GM21381 (cell line): ENCODE measurements around the gene CDC42SE2.
A peak's percentile ranks its signal among the peaks of the same experiment; 100 is the strongest.

Experiments
- ATAC-seq: cut with Tn5 transposase; IDR thresholded peaks from one replicate; pipeline ENCODE4 v1.9.1; 2021; ENCODE audit warnings: mild to moderate bottlenecking, moderate library complexity; ENCODE audit not compliant: unreplicated experiment

The CDC42SE2 gene, protein sequence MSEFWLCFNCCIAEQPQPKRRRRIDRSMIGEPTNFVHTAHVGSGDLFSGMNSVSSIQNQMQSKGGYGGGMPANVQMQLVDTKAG

DNA sequence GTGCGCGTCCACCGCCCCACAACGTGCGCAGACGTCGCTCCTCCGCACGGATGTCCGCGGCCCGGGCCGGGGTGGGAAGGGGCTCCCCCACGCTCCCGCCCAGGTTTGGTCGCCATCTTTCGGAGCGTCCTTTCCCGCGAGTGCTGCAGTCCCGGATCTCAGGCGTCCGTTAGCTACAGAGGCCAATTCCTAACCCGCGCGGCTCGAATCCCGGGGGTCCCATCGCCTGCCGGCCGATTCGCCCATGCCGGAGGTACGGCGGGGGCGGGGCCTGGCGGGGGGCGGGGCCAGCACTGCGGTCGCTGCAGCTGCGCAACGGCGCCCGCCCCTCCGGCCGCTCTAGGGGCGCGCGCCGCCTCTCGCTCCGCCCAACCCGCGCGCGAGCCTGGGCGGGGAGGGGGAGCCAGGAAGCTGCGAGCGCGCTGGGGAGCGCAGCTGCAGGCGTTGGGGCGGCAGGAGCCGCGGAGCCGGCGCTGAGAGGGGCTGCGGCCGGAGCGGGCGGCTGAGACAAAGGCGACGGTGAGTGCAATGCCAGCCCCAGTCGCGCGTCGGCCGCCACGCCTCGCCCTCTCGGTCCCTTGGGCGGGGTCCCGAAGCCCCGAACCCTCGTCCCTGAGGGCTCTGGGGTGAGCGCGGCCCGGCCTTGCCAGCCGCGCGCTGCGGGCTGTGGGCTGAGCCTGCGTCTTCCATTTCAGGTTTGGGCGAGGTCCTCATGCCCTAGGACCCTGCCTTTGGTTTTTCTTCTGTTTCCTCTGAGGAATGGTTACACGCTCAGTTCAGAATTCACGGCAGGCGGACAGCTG, at the start of gene CDC42SE2:
CDC42SE2 (plus strand) TSS at position 406 of the 803 bp plus-strand sequence. CDS start 95,441 bp downstream, outside the sequence.
- ATAC-seq, result peak; percentile 86

DNA sequence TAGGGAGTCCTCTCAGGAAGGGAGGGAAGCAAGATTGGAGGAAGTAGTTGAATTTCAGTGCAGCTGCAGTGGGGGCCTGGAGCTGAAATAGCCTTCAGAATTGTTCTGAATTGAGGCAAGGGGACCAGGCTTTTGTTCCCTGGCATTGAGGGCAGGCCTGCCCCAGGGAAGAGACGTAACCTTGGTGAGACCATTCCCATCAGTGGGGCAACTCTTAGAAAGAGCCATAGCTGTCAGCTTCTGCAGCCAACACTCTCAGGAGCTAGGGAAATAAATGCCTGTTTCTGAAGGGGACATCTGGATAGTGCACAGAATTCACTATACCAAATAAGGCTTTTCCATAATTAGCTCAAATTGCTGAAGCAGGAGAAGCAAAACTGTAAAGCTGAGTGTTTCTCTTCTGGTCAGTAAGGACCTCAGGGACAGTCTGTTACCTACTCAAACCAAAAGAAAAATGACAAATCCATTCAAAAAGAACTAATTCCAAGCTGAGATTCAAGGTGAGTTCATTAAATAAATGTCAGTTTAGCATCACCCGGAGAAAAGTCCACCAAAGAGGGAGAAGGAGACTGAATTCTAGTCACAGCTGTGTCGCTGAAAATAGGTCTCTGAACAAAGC, 49.1 kb upstream of the CDC42SE2 start:
- no peak for ATAC-seq

DNA sequence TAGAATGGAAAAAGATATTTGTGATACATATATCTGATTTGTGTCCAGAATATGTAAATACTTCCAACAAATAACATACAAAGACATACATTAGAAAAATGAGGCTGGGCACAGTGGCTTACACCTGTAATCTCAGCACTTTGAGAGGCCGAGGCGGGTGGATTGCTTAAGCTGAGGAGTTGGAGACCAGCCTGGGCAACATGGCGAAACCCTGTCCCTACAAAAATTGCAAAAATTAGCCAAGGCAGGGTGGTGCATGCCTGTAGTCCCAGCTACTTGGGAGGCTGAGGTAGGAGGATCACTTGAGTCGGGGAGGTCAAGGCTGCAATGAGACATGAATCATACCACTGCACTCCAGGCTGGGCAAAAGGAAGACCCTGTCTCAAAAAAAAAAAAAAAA, 46.1 kb upstream of the CDC42SE2 start:
- no peak for ATAC-seq

DNA sequence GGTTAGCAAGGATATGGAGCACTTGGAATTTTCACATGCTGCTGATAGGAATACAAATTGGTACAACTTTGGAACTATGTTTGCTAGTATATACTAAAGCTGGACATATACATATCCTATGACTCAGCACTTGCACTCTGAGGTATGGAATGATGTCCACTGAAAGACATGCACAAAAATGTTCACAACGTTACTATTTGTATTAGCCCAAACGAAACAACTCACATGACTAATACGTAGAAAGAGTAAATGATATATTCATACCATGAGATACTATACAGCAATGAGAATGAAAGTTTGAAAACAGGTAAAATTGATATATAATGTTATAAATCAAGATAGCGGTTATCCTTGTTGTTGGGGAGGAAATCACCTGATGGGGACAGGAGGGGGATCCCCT, 45.5 kb upstream of the CDC42SE2 start:
- ATAC-seq, result peak; percentile 57

DNA sequence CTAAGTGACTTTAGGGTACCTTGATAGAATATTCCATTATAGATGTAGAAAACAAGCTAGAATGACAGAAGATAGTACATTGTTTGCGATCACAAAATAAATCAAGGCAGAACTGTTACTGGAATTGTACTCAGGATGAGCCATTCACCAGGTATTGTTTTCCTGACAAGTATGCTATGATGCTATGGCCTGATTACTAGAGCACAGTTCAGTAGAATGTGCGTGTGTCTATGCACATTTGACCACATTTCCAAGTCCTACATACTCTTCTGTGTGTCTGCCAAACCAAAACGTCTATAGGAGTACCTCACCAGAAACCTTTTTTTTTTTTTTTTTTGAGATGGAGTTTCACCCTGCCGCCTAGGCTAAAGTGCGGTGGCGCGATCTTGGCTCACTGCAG, 43.3 kb upstream of the CDC42SE2 start:
- ATAC-seq, result no peak

DNA sequence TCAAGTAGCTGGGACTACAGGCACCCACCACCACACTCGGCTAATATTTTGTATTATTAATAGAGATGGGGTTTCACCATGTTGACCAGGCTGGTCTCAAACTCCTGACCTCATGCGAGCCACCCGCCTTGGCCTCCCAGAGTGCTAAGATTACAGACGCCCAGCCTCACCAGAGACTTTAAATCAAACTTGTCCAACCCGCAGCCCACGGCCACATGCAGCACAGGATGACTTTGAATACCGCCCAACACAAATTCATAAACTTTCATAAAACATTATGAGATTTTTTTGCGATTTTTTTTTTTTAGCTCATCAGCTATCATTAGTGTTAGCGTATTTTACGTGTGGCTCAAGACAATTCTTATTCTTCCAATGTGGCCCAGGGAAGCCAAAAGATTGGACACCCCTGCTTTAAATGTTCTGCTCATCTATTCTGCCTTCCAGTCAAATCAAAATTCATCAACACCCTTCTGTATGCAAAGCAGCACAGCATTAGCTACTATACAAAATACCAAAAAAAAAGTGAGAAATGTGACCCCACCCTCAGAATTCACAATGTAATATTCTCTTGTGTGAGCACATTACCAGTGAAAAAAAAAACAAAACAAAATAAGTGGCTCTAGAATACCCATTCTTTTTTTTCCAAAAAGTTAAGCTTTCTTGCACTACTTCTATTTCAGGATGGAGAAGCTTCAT, 42.7 kb upstream of the CDC42SE2 start:
- ATAC-seq, result no peak

DNA sequence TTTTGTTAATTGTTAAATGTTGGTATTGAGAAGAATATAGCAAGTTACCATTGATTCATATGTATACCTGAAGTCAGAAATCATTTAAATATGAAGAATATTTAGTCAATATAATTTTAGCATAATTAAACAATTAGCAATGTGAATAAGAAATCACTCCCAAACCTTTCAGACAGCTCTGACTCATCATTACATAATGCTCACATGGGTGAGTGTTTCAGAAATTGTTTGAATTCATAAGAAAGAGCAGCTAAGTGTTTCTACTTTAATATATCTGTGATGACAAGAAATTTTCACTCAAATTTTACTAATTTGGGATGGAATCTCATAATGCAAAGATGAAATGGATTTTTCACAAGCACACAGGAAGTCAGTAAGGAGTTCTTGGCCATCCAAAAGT, 42.0 kb upstream of the CDC42SE2 start:
- no peak for ATAC-seq

DNA sequence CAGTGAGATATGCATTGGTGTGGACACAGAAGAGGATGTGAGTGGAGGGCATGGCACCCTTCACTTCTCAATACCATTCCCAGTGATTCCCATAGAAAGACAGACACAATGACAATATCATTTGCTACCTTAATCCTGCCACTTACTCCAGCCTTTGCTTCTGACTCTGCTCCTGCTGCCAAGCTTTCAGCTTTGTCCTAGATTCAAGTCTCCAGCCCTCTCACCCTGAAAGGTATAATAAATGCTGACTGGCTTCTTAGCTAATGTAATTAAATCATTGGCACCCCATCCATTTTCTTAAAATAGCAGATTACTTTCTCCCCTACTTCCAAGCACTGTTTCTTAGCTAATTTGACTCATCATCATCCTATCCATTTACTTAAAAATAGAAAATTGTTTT, 41.1 kb upstream of the CDC42SE2 start:
- ATAC-seq, result no peak

DNA sequence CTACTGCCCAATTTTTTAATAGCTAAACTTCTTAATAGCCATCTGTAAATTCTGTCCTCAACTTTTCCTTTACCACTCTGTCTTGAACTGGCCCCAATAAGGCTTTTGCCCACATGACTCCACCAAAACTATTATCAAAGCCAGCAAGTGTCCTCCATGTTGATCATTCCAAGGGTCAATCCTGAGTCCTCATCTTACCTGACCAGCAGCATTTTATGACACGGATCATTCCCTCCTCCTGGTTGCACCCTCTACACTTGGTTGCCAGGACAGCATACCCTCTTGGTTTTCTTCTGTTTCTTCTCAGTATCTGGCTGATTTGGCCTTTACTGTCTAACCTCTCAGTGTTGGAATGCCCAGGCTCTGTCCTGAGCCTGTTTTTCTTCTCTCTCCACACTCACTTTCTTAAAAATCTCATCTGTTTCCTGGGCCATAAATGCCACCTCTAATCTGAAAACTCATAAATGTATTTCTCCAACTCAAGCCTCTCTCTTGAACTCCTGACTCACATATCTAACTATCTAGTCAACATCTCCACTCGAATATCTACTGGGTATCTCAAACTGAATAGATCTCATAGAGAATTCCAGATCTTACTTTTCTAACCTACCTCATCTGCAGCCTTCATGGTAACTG, 40.0 kb upstream of the CDC42SE2 start:
- no peak for ATAC-seq

DNA sequence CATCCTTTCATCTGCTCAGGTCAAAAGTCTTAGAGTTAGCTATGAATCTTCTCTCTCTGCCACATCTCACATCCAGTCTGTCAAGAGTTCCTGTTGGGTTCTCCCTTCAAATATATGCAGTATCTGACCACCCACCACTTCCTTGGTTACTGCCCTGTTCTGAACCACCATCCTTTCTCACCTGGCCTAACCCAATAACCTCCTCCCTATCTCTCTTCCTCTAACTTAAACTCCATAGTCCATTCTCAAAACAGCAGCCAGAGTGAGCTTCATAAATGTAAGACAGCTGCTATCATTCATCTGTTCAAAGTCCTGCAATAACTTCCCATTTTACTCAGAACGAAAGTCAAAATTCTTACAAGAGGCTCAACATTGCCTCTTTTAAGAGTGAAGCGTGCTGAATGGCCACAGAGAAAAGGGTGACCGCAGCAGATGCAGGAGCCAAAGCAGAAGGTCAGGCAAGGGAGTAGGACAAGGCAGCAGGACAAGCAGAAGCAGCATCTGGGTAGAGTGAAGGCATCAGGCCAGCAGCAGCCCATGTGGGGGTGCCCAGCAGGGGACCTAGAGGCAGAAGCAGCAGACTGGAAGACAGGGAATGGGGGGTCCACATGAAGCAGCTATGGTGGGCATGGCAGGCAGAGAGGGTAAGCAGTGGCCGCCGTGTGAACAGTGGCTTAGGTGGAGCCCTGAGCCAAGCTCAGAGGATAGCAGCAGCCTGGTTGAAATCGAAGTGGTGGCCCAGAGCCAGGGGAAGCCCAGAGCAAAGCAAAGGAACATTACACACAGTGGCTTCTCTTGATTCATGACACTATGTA, 39.3 kb upstream of the CDC42SE2 start:
- ATAC-seq, result peak; percentile 82

DNA sequence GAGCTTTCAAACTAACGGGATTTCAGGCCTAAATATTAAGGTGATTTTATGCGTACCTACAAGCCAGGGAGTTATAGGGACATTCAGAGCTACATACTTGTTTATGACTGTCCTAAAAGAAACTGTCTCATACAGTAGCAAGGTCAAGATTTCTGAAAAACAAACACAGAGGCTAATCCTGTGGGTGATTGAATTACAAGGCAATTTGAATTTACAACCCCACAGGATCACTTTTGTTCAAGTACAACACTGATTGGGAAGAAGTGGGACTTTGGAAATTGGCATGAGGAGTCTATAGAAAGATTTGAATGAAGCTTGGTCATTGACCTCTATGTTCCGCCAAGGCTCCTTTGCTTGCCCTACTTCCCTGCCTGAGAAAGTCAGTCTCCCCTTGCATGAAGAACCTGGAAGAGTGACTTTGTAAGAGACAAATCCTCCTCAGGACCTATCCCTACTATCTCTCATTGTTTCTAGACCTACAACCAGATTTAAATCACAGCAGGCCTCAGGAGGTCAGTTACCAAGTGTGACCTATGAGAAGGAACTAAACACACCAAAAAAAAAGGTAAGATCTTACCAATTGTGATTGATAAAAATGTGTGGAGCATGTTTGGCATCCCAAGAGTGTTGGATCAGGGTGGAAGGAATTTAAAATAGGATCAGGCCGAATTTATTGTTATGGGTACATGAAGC, 38.4 kb upstream of the CDC42SE2 start:
- no peak for ATAC-seq

DNA sequence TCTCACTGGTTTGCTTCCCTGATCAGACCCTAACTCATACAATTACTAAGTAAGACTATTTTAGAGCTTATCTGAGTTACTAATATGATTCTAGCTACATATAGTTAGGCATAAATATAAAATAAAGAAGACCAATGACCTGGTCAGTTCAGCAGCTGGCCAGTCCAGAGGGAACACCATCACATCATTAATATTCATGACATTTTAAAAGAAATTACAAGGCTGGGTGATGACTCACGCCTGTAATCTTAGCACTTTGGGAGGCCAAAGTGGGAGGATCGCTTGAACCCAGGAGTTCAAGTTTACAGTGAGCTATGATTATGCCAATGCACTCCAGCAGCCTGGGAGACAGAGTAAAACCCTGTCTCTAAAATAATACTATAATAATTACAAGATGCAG, 37.0 kb upstream of the CDC42SE2 start:
- no peak for ATAC-seq

DNA sequence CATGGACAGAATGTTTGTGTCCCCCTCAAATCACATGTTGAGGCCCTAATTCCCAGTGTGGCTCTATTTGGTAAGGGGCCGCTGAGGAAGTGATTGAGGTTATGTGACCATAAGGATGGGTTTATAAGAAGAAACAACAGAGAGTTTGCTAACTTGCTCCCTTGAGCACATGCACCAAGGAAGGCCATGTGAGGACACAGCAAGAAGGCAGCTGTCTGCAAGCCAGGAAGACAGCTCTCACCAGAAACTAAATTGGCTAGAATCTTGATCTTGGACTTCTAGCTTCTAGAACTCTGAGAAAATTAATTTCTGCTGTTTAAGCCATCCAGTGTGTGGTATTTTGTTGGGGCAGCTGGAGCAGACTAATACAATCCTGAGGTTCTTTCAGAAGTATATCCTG, 35.2 kb upstream of the CDC42SE2 start:
- ATAC-seq, result no peak

DNA sequence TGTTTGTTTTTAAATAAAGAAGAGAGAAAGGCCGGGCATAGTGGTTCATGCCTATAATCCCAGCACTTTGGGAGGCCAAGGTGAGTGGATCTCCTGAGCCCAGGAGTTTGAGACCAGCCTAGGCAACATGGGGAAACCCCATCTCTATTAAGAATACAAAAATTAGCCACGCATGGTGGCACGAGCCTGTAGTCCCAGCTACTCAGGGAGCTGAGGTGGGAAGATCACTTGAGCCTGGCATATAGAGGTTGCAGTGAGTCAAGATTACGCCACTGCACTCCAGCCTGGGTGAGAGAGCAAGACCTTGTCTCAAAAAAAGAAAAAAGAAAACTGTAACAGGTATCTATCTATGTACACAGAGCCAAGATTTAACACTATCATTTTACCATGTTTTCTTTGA, 34.2 kb upstream of the CDC42SE2 start:
- ATAC-seq, result no peak

DNA sequence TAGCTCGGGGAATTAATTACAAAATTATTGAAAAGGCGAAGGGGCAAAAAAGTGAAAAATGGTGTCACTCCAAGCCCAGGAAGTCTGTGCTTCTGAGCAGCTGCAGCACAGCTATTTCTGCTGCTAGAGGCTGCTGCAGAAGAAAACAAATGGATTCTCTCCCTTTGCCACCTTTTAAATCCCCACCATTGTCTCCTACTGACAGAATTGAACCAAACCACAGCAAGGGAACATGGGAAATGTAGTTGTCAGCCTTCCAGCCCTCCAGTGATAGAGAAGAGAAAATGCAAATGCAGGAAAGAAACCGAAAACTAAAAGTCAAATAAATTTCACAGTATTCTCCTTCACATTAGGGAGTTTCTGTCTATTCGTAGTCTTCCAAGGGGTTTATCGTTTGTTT, 33.4 kb upstream of the CDC42SE2 start:
- ATAC-seq, result peak; percentile 79

DNA sequence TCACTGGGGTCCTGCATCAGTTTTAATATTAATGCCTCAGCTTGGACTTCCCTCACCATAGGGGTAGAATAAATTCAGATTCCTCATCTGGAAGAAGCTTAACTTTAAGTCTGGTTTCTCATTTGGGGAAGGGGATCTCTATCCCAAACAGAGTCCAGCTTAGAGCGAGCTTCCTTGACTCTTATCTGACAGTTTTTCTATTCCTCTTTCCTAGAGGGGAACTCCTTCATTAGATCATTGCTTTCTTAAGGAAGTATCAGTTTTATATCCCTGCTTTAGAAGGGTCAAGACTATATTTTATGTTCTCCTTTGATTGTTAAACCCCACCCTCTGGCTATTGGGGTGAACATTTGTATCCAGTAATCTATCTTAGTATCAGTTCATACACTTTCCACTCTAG, 24.2 kb upstream of the CDC42SE2 start:
- ATAC-seq, result no peak

DNA sequence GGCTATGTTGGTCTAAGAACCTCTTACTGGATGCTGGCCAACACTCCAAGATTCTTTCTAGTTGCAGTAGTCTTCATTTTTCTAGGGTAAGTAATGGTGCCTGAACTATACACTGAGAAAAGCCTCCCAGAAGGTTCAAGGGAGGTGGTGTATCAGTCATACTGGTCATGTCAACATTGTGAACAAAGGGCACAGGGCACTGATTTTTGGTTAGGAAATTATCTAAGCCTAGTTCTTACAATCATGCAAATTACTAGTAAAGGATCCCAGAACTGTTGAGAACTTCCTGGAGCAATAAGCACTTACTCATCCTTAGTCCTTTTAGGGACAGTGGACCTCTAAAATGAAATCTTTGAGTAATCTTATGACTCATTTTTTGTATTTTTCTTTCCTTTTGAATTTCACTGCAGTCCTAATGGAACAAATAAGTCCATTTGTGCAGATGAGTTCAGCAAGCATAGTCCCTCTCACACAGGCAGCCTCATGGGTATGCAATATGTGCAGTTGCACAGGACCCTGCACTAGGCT, 21.1 kb upstream of the CDC42SE2 start:
- no peak for ATAC-seq

DNA sequence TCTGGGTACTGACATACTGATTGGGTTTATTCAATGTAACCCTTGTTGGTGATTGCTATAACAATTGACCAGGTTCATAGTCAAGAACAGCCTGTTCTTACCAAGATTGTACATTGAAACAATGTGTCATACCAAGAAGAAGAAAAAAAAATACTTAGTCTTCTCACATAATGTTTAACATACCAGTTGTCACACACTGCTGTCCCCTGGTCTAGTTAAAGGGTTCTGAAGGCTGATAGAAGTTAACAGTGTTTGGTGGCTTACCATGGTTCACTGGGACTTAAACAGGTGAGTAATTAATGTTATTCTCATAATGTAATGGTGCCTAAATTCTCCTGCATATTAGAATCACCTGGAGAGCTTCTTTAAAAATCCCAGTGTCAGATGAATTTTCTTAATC, 18.5 kb upstream of the CDC42SE2 start:
- no peak for ATAC-seq

DNA sequence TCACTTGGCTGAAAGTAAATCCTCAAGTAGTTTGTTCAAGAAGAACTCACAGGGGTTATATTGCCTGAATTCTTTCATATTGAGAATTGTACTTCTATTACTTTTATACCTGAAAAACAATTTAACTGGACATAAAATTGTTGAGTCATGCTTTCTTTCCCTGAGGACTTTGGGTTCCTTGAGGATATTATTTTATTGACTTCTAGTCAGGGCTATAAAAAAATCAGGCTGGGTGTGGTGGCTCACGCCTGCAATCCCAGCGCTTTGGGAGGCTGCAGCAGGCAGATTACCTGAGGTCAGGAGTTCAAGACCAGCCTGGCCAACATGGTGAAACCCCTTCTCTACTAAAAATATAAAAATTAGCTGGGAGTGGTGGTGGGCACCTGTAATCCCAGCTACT, 17.9 kb upstream of the CDC42SE2 start:
- ATAC-seq, result no peak

DNA sequence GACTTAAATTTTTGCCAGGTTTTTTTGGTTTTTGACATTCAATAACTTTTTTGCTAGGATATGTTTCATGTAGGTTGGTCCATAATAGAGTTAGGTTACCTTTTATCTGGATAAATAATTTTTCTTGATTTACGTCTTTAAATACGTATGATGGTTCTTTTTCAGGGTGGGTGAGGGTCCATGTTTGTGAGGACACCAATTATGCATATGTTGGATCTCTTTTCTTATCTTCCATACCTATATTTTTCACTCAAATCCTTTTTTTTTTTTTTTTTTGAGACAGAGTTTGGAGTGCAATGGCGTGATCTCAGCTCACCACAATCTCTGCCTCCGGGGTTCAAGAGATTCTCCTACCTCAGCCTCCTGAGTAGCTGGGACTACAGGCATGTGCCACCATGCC, 17.3 kb upstream of the CDC42SE2 start:
- ATAC-seq, result no peak
